KMS-11 (cell line): ENCODE results near the gene CYB561D1.

Source experiments
- H2AFZ ChIP-seq: fragments of 200-600 bp; sonication (generic); 2 replicates; pipeline ENCODE4 v1.6.1; 2016; ENCODE audit warnings: antibody characterized with exemption, mixed run types, low read depth
- H3K27ac ChIP-seq: fragments of 200-600 bp; sonication (generic); 2 replicates; pipeline ENCODE4 v1.6.1; 2016; ENCODE audit warnings: mild to moderate bottlenecking, mixed run types
- H3K27me3 ChIP-seq: fragments of 200-600 bp; sonication (generic); 2 replicates; pipeline ENCODE4 v1.6.1; 2017; ENCODE audit warnings: mild to moderate bottlenecking, low read depth, mixed run types, moderate library complexity; ENCODE audit not compliant: insufficient read depth
- H3K36me3 ChIP-seq: fragments of 200-600 bp; sonication (generic); 2 replicates; pipeline ENCODE4 v1.6.1; 2017; ENCODE audit warnings: mild to moderate bottlenecking, mixed run types; ENCODE audit not compliant: insufficient read depth
- H3K4me1 ChIP-seq: fragments of 200-600 bp; sonication (generic); 2 replicates; pipeline ENCODE4 v1.6.1; 2016; ENCODE audit warnings: mild to moderate bottlenecking, low read depth, mixed run types; ENCODE audit not compliant: poor library complexity, severe bottlenecking
- H3K4me2 ChIP-seq: fragments of 200-600 bp; sonication (generic); 2 replicates; pipeline ENCODE4 v1.7.0; 2016; ENCODE audit warnings: mild to moderate bottlenecking, mixed run types
- H3K4me3 ChIP-seq: fragments of 200-600 bp; sonication (generic); IDR thresholded peaks from 2 replicates; pipeline ENCODE4 v1.6.1; 2017; ENCODE audit warnings: low read depth, low read length, mixed read lengths; ENCODE audit not compliant: insufficient read depth
- H3K79me2 ChIP-seq: fragments of 200-600 bp; sonication (generic); 2 replicates; pipeline ENCODE4 v1.6.1; 2016; ENCODE audit warnings: low read depth, mixed run types; ENCODE audit not compliant: insufficient read depth
- H3K9ac ChIP-seq: fragments of 200-600 bp; sonication (generic); 2 replicates; pipeline ENCODE4 v1.6.1; 2016; ENCODE audit warnings: mild to moderate bottlenecking, mixed run types
- H4K20me1 ChIP-seq: fragments of 200-600 bp; sonication (generic); 2 replicates; pipeline ENCODE4 v1.6.1; 2016; ENCODE audit warnings: mild to moderate bottlenecking, mixed run types; ENCODE audit not compliant: insufficient read depth
- CTCF ChIP-seq: fragments of 200-600 bp; sonication (generic); conservative IDR thresholded peaks from 2 replicates; pipeline ENCODE4 v1.6.1; 2017; ENCODE audit warnings: low read depth, mild to moderate bottlenecking, antibody characterized with exemption, low read length, moderate library complexity, mixed read lengths

Gene CYB561D1

DNA sequence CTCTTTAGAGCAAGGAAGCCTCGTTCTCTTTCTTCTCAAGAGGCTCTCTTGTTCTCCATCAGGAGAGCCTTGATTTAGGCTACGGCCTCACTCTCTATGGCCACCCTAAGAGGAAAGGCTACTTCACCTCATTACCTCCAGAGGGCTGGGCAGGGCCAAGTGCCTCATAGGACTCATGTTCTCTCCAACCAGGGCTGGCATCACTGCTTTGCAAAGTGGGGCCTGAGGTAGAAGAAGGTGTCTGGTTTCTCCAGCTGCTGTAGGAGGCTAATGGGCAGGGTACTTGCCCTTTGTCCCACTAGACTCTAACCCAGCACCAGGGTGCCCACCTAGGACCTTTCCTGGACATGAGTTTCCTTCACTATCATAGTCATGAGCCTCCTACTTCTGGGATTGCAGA lies 12.2 kb upstream of the CYB561D1 start:
- no peak overlapping the region for H2AFZ ChIP-seq
- peaks cover 22% of the 10 kb centered on the region for H3K4me1 ChIP-seq
- no peak overlapping the region for H3K9ac ChIP-seq
- peaks cover 9% of the 10 kb centered on the region; the same call in 1 of the 2 replicates for H3K79me2 ChIP-seq
- no peak for TF ChIP-seq CTCF
- H4K20me1 ChIP-seq: no peaks in the 10 kb centered on the region
- no peak overlapping the region for H3K27ac ChIP-seq
- H3K27me3 ChIP-seq: peaks cover 34% of the 10 kb centered on the region; the same call in 1 of the 2 replicates
- H3K4me2 ChIP-seq: no peak overlapping the region
- no peak overlapping the region for H3K4me3 ChIP-seq
- H3K36me3 ChIP-seq: no peaks in the 10 kb centered on the region

DNA sequence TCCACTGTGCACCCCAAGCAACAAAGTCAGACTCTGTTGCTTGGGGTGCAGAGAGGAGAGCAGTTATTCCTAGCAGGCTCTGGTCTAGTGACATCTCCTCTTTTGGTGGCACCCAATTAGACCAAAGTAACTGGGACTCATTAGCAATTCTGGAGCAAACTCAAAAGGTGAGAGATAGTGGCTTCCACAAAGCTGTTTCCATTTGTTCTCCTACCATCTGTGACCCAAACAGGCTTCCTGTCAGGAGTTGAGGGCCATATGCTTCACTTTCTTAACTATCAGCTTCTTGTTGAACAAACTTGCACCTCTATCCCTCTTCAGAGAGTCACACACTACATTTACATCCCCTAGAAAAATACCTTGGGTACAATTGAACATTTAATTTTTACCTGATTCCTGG lies 11.7 kb upstream of the CYB561D1 start:
- no peak overlapping the region for H3K4me3 ChIP-seq
- peaks cover 9% of the 10 kb centered on the region; the same call in 1 of the 2 replicates for H3K79me2 ChIP-seq
- no peak overlapping the region for H3K27ac ChIP-seq
- no peak for TF ChIP-seq CTCF
- no peaks in the 10 kb centered on the region for H3K36me3 ChIP-seq
- no peak overlapping the region for H3K4me2 ChIP-seq
- no peak overlapping the region for H3K9ac ChIP-seq
- H3K27me3 ChIP-seq: peaks cover 33% of the 10 kb centered on the region; the same call in 1 of the 2 replicates
- no peak overlapping the region for H2AFZ ChIP-seq
- H3K4me1 ChIP-seq: peaks cover 22% of the 10 kb centered on the region
- H4K20me1 ChIP-seq: no peaks in the 10 kb centered on the region

DNA sequence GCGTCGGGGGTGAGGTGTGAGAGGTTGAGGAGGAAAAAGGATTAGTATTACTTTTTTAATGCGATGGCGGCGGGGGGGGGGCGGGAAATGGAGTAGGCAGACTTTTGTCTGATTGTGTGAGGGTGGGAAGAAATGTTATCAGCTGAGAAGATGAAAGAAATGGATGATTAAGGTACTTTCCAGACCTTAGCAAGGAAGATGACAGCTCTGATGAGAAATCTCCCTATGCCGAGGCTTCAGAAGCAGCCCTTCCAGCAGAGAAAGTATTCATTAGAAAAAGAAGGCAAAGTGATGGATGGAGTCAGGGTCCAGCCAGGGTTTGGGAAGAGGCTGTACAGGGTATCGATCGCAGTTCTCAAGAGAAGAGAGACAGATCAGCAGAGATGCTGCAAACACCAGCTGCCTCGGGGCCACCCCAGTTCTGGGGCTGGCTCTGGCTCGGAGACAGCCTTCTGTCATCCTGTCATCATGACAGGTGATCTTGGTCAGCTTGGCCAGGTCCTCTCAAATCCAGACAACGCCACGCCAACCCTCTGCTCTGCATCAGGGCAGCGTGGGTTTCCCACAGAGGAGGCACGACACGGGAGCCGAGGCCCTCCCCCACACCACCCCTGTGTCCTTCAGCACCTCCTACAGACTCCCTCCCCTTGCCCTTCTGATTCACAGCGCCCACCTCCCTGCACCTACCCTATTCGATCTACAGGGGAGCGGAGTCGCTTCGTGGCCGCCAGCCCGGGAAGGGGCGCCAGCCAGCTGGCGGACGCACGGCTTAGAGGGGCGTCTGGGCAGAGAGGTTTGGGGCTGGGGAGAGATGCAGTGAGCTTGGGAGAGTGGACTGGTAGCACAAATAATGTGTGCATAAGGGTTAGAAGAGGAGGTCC lies 10.9 kb upstream of the CYB561D1 start:
- Histone ChIP-seq H4K20me1 (no peaks in the 10 kb centered on the region), H3K4me1 (peaks cover 22% of the 10 kb centered on the region), H3K4me2 (peak overlapping the region; percentile 100), H3K4me3 (no peak overlapping the region), H2AFZ (peak overlapping the region; percentile 99), H3K79me2 (peaks cover 9% of the 10 kb centered on the region; the same call in 1 of the 2 replicates), H3K27ac (no peak overlapping the region), H3K9ac (no peak overlapping the region; the same call in 1 of the 2 replicates), H3K36me3 (no peaks in the 10 kb centered on the region), H3K27me3 (peaks cover 29% of the 10 kb centered on the region; the same call in 1 of the 2 replicates)
- no peak for TF ChIP-seq CTCF

- peak within 1 kb of the TSS; percentile 85 for H3K27ac ChIP-seq
- H3K27me3 ChIP-seq: peaks cover 29% of the 10 kb centered on the region; the same call in 1 of the 2 replicates
- H3K9ac ChIP-seq: peak within 1 kb of the TSS; percentile 98
These were observed 10.0 kb upstream of the CYB561D1 start, which contains the start of gene ATXN7L2 for GRCh38 chr1:109483672-109484518. TSS of gene ATXN7L2 (plus strand) at chr1:109483905. CDS start at chr1:109483954, 49 bp downstream.

More at GRCh38 chr1:109483672-109484518, 10.0 kb upstream of the CYB561D1 start, which contains the start of gene ATXN7L2:
- no peak for TF ChIP-seq CTCF
- Histone ChIP-seq H4K20me1 (no peaks in the 10 kb centered on the region), H3K4me1 (peaks cover 21% of the 10 kb centered on the region), H3K36me3 (no peaks in the 10 kb centered on the region), H3K79me2 (peaks cover 9% of the 10 kb centered on the region; the same call in 1 of the 2 replicates), H2AFZ (peak within 1 kb of the TSS; percentile 99), H3K4me2 (peak within 1 kb of the TSS; percentile 100), H3K4me3 (peak within 1 kb of the TSS; percentile 100)
